GM18861 (cell line): ENCODE results near the gene DCAF15.

Experiments
- ATAC-seq: cut with Tn5 transposase; IDR thresholded peaks from one replicate; pipeline ENCODE4 v1.9.1; 2021; ENCODE audit not compliant: unreplicated experiment

The DCAF15 gene

GRCh38 chr19:13990085-13990484, 37.8 kb downstream of the DCAF15 start:
- no peak for ATAC-seq

- ATAC-seq, result no peak
Measured at GRCh38 chr19:13992025-13992424, 39.7 kb downstream of the DCAF15 start.

GRCh38 chr19:13993590-13994300, 41.4 kb downstream of the DCAF15 start:
- no peak for ATAC-seq

- ATAC-seq, result no peak
Measured at GRCh38 chr19:13995017-13995728, 42.9 kb downstream of the DCAF15 start.

- no peak for ATAC-seq
Measured at GRCh38 chr19:13995878-13996765, 43.8 kb downstream of the DCAF15 start.

GRCh38 chr19:13996928-13997630, 44.8 kb downstream of the DCAF15 start:
- no peak for ATAC-seq

- no peak for ATAC-seq
Measured at GRCh38 chr19:13997631-13997962, 45.3 kb downstream of the DCAF15 start.

GRCh38 chr19:13998426-13998825, 46.1 kb downstream of the DCAF15 start:
- ATAC-seq, result no peak

- no peak for ATAC-seq
Measured at GRCh38 chr19:13999085-13999484, 46.8 kb downstream of the DCAF15 start.

GRCh38 chr19:14000691-14001375, 48.5 kb downstream of the DCAF15 start:
- ATAC-seq, result no peak

- ATAC-seq, result no peak
Measured at GRCh38 chr19:14002571-14003250, 50.4 kb downstream of the DCAF15 start.

GRCh38 chr19:14003251-14004055, 51.1 kb downstream of the DCAF15 start:
- ATAC-seq, result no peak

GRCh38 chr19:14004619-14005348, 52.5 kb downstream of the DCAF15 start:
- ATAC-seq, result no peak

- no peak for ATAC-seq
Measured at GRCh38 chr19:14005349-14006084, 53.2 kb downstream of the DCAF15 start.

- peak; percentile 72 for ATAC-seq
Measured at GRCh38 chr19:14006085-14006765, 53.9 kb downstream of the DCAF15 start, which contains the start of gene RFX1. Gene RFX1, minus strand, starts transcription at chr19:14006320. Its CDS starts 12,477 bp downstream, at chr19:13993843.

- ATAC-seq, result peak; percentile 26
Measured at GRCh38 chr19:14006766-14007562, 54.7 kb downstream of the DCAF15 start.
